Rectal smooth muscle tissue (tissue), 1 donor: ENCODE measurements around the gene AFAP1L2.
A peak's percentile ranks its signal among the peaks of the same experiment; 100 is the strongest.

ENCODE experiments used
- H3K27ac ChIP-seq: one replicate; pipeline ENCODE4 v1.7.0; 2013; ENCODE audit warnings: low read depth, low read length, inconsistent platforms
- H3K27me3 ChIP-seq: one replicate; pipeline ENCODE4 v1.7.0; 2013; ENCODE audit warnings: low read length; ENCODE audit not compliant: control insufficient read depth, insufficient read depth
- H3K36me3 ChIP-seq: one replicate; pipeline ENCODE4 v1.7.0; 2013; ENCODE audit warnings: low read length; ENCODE audit not compliant: control insufficient read depth, insufficient read depth
- H3K4me1 ChIP-seq: one replicate; pipeline ENCODE4 v1.7.0; 2013; ENCODE audit warnings: low read length; ENCODE audit not compliant: control insufficient read depth, insufficient read depth
- H3K4me3 ChIP-seq: one replicate; pipeline ENCODE4 v1.7.0; 2013; ENCODE audit warnings: low read length
- H3K9ac ChIP-seq: one replicate; pipeline ENCODE4 v1.7.0; 2013; ENCODE audit warnings: low read length

AFAP1L2 gene

DNA sequence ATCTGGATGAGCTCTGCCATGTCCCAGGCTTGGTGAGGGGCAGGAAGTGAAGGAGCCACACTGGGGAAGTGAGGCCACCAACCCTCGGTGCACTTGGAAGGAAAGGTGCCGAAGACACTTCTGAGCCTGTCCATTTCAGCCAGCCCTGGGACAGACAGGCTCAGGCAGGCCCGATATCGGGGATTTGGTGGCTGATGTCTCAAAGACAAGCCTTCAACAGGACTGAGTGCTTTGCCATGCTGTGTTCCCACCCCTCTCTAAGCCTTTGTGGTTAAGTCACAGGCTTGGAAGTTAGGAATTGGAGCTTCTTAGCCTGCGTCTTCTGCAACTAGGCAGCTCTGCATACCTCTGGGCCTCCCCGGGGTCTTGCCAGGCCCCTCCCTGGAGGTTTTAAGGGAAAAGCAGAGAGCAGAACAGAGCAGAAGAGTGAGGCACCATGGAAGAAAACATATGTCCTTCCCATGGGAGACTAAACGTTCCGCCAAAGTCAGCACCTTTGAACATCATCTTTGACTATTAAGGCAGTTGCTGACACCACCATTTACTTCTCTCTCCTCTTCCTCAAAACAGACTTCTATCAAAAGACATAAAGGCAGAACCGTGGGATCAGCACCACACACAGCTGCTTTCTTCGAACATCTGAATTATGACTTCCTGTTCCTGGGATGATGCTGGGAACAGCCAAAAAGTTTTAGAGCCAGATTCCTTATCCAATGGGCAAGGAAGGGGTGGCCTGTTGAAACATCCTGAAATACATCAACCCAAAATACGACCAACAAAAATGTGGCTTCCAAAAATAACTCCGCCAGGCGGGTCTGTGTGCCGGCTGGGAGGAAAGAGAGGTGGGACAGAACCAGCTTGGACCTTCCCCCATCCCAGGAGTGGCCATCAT, 71.8 kb downstream of the AFAP1L2 start:
- peak overlapping the region; percentile 40 for H3K27ac ChIP-seq
- H3K9ac ChIP-seq, result no peak overlapping the region
- no peaks in the 10 kb centered on the region for H3K36me3 ChIP-seq
- no peak overlapping the region for H3K4me3 ChIP-seq
- no peaks in the 10 kb centered on the region for H3K27me3 ChIP-seq
- H3K4me1 ChIP-seq, result peaks cover 17% of the 10 kb centered on the region

DNA sequence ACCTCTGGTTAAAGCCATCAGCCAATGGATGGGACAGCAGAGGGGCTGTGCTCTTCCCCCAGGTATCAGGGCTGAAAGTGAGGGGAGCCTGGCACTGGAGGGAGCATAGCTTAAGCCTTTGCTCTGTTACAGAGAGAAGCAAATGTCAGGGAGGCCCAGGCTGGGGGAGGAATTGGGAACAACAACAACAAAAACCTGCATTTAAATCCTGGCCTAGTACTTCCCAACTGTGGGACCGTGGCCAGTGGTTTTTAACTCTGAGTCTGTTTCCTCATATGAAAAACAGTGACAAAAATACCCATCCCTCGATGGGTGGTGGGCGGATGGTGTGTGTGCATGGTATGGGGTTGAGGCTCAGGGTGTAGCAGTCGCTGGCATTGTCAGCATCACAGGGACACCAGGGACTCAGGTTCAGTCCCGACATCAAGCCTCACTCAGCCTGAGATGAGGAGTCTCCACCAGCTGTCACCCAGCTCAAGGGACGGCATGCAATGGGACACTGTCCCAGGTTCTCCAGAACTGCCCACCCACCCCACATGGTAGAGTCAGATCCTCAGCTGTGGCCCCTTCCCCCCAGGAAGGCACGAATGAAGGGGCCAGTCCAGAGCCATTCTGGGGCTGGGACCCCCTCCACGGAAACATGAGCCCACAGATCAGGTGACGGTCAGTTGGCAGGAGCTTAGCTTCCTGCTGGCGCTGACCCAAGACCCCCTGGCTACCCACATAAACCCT, 74.5 kb downstream of the AFAP1L2 start:
- Histone ChIP-seq H3K27ac (no peak overlapping the region), H3K4me1 (peaks cover 17% of the 10 kb centered on the region), H3K4me3 (no peak overlapping the region), H3K27me3 (no peaks in the 10 kb centered on the region), H3K36me3 (no peaks in the 10 kb centered on the region), H3K9ac (no peak overlapping the region)

DNA sequence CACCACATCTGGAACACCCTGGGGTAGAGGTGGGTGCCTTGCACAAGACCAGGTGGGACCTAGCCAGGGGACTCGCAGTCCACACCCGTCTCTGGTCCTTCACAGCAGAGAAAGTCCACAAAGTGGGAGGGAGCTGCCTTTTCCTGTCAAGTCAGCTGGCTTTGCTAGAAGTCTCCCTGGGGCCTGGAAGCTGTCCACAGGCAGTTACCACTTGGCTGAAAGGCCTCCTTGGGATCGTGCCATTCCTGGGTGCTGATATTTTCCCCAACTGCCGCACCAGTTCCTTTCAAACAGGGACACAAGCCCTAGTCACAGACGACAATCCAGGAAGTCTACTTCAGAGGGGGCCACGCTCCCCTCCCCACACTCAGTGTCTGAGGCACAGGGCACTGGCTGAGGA, 75.4 kb downstream of the AFAP1L2 start:
- H3K9ac ChIP-seq, result no peak overlapping the region

DNA sequence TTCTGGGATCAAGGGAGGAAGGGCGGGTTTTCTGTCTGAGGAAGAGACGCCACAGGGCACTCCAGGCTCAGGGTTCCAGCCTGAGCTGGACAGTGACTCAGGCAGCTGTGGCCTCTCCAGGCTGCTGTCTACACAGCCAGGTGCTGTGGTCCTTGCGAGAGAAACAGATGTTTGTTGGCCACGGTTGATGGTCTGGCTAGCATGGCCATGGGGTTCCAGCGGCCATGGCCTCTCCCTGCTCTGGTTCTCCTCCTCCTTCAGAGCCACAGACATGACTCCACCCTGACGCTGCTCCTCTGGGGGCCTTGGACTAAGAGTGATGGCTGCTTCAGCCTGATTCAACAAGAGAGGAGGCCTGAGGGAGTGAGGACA, 75.9 kb downstream of the AFAP1L2 start:
- Histone ChIP-seq H3K4me1 (peaks cover 15% of the 10 kb centered on the region), H3K27me3 (no peaks in the 10 kb centered on the region), H3K27ac (no peak overlapping the region), H3K36me3 (peaks cover 3% of the 10 kb centered on the region), H3K9ac (no peak overlapping the region), H3K4me3 (no peak overlapping the region)

More for the DNA sequence above, 75.4 kb downstream of the AFAP1L2 start:
- peaks cover under 1% of the 10 kb centered on the region for H3K36me3 ChIP-seq
- peaks cover 17% of the 10 kb centered on the region for H3K4me1 ChIP-seq
- peak overlapping the region; percentile 20 for H3K27ac ChIP-seq
- H3K27me3 ChIP-seq, result no peaks in the 10 kb centered on the region
- H3K4me3 ChIP-seq, result no peak overlapping the region

DNA sequence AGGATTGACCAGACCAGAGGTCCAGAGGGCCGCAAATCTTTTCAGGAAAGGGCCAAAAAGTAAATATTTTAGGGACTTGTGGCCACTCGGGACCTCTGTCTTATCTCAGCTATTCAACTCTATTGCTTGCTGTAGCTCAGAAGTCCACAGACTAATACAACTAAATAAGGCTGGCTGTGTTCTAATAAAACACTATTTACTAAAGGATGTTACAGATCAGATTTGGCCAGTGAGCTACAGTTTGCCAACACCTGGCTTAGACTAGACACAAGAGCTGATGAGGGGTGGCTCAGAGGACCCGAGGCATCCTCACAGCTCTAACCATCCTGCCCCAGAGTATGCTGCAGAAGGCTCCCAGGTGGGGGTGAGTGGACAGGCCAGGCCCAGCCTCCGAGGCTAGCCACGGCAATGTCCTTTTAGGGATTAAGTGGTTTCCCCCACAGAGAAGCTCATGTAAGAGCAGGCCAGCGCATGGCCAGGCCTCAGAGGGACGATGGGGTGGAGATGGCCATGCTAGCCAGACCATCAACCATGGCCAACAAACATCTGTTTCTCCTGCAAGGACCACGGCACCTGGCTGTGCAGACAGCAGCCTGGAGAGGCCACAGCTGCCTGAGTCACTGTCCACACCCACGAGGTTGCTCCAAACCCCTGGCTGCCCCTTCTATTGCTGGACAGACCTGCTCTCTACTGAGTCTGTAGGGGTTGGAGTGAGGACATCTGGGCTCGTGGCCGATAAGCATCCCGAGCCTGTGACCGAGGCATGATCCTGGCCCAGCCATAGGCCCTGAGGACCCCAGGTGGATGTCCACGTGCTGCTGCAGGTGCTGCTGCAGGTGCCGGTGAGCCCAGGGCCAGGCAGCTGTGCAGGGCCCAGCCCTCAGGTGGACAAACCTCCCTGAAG, 76.5 kb downstream of the AFAP1L2 start:
- Histone ChIP-seq H3K9ac (no peak overlapping the region), H3K27ac (no peak overlapping the region), H3K4me1 (peaks cover 9% of the 10 kb centered on the region), H3K27me3 (no peaks in the 10 kb centered on the region), H3K36me3 (peaks cover 3% of the 10 kb centered on the region), H3K4me3 (no peak overlapping the region)

DNA sequence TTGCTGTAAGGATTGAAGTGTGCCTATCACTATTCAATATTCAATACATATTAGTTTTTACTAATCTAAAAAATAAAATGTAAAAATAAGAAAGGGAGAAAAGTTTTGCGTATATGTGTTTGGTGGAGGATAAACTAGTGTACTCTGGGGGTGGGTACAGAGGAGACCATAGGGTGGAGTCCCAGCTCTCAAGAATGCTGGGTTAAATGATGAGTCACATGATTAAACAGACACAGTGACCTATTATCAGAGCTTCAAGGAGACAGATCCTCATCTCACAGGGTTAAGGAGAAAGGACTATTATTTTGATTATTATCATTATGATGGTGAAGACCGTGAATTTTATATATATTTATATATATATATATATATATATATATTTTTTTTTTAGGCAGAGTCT, 77.5 kb downstream of the AFAP1L2 start:
- no peaks in the 10 kb centered on the region for H3K27me3 ChIP-seq
- peaks cover 3% of the 10 kb centered on the region for H3K4me1 ChIP-seq
- H3K36me3 ChIP-seq, result peaks cover 8% of the 10 kb centered on the region
- no peak overlapping the region for H3K4me3 ChIP-seq
- no peak overlapping the region for H3K9ac ChIP-seq
- no peak overlapping the region for H3K27ac ChIP-seq

DNA sequence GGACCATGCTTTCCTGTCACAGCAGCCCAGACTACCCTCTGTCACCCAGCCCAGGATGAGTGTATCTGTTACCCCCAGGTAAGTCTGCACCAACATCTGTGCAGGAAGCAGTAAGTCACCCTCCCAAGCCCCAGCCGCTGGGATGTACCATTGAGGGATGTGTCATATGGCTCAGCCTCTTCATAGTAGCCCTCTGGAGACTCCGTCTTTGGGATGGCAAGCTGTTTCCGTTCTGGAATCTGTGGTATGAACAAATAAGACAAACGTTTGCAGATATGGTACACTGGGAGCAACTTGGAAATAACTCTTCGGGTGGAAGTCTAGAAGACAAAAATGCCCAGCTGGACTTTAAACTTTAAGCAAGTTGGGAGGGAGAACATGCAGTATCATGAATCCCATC, 81.3 kb downstream of the AFAP1L2 start:
- Histone ChIP-seq H3K9ac (no peak overlapping the region), H3K4me1 (no peaks in the 10 kb centered on the region), H3K36me3 (peaks cover 8% of the 10 kb centered on the region), H3K27ac (no peak overlapping the region), H3K27me3 (no peaks in the 10 kb centered on the region), H3K4me3 (no peak overlapping the region)

DNA sequence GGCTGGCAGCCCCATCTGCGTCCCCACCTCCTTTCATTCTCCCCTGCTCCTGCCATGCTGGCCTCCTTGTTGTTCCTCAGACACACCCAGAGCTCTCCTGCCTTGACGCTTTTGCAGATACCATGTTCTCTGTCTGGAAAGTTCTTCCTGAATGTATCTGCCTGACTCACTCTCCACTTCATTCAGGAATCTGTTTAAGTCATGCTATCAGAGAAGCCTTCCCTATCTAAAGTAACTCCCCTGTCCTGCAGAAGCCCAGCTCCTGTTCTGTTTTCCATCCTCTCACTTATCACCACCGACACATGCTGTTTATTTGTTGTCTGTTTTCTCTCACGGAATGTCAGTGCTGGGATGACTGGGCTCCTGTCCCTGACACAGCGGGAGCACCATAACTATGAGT, 82.0 kb downstream of the AFAP1L2 start:
- no peak overlapping the region for H3K9ac ChIP-seq
- no peaks in the 10 kb centered on the region for H3K4me1 ChIP-seq
- peaks cover 8% of the 10 kb centered on the region for H3K36me3 ChIP-seq
- H3K27me3 ChIP-seq, result no peaks in the 10 kb centered on the region
- H3K27ac ChIP-seq, result no peak overlapping the region
- H3K4me3 ChIP-seq, result no peak overlapping the region

DNA sequence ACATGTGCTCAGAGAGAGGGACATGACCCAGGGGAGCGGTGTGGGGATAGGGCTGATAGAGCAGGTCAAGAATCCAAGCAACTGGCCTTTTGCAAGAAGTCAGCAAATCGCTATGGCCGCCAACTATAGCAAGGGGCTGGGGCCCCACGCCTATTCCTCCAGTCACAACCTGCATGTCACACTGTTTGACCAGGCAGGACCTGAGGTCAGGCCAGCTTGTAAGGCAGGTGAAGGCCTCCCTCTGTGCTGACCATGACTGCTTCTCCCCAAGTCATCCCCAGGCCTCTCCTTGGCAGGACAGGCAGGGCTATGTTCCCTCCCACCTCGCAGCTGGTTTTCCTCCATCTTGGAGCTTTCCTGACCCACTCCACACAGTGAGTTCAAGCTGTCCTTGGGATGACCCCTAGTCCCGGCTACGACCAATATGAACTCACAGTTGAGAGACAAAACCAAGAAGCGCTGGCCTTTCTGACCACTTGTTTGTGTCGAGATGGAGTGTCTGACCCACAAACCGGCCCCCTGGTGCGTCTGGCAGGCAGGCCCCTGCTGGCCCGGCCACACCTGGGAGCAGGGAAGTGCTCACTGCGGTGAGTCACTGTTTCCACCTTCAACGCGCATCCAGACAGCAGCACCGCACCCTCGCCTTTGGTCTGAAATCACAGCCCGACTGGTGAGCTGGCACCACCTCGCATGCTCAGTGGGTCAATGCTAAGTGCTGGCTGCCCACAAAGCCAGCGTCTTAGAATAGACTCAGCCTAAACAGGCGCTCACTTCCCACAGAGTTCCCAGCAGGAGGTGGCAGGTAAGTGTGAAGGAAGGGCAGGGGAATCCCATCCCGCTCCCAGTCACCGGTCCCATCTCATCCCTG, 83.8 kb downstream of the AFAP1L2 start:
- Histone ChIP-seq H3K27ac (no peak overlapping the region), H3K4me1 (no peaks in the 10 kb centered on the region)

DNA sequence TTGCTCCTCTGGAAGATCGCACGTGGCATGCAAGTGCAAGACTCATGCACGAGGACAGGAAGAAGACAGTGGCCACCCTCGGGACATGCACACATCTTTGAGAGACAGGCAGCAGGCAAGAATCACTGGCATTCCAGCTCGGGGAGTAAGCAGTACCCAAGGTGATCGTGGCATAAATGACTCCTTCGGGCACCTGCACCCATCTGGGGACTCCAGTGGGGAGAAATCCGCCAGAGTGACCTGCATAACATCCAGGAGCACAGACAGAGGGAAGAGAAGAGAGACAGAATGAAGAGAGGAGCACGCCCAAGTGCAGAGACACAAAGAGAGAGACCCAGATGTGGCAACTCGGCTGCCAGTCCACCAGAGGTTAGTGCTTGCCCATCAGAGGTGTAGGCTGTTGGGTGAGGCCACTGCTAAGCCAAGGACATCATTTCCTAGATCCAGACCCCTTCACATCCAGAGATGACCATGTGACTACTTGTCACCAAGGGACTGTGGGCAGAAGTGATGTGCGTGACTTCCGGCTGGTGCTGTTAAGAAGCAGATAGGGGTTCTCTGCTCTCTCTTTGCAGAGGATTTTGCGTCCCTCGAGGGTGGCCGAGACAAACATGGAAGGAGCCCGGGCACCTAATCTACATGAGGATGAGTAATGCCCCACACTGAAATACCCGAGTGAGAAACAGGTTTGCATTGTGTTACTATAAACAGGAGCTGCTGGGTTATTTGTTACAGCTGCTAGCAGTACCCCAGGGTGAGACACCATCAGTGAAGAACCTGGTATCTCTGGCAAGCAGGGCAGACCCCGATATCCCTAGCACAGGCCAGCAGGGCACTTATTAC, 84.7 kb downstream of the AFAP1L2 start:
- no peaks in the 10 kb centered on the region for H3K4me1 ChIP-seq
- no peak overlapping the region for H3K27ac ChIP-seq
- H3K9ac ChIP-seq, result no peak overlapping the region
- H3K4me3 ChIP-seq, result no peak overlapping the region
- H3K27me3 ChIP-seq, result peaks cover 3% of the 10 kb centered on the region
- H3K36me3 ChIP-seq, result peaks cover 8% of the 10 kb centered on the region

More for the DNA sequence above, 83.8 kb downstream of the AFAP1L2 start:
- Histone ChIP-seq H3K4me3 (no peak overlapping the region), H3K27me3 (peaks cover 2% of the 10 kb centered on the region), H3K36me3 (peaks cover 8% of the 10 kb centered on the region), H3K9ac (no peak overlapping the region)

DNA sequence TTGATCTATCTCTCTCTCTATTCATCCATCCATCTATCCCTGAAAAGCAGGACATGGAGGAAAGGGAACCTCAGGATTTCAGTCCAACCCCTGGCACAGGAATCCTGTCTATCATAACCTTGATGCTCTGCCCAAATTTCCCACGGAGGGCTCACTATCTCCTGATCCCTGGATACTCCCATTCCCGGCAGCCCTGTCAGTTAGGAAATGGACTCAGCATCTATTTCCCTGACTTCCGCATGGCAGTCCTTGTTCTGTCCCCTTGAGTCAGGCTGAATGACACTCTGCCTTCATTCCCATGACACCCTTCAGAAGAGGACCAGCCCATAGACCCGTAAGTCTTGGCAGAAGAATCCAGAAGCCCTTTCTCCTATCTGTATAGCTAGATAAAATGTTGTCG, 87.6 kb downstream of the AFAP1L2 start:
- H3K4me1 ChIP-seq, result no peaks in the 10 kb centered on the region
- H3K9ac ChIP-seq, result no peak overlapping the region
- H3K27ac ChIP-seq, result no peak overlapping the region
- no peaks in the 10 kb centered on the region for H3K36me3 ChIP-seq
- peaks cover 3% of the 10 kb centered on the region for H3K27me3 ChIP-seq
- H3K4me3 ChIP-seq, result no peak overlapping the region
